ENCODE data around the gene ARRDC5.
"Not testable (repeated sequence)": the region's sequence is repeated elsewhere in the genome, so short reads cannot be mapped to it uniquely, and the experiment has no call there.

ARRDC5 gene

GRCh38 chr19:4902796-4903195 is at the start of gene ARRDC5:
TSS of gene ARRDC5 (minus strand) at chr19:4902896. CDS start at chr19:4902825, 71 bp downstream.
- DNase-seq (ENCODE audit: low spot score) = no peak

DNA sequence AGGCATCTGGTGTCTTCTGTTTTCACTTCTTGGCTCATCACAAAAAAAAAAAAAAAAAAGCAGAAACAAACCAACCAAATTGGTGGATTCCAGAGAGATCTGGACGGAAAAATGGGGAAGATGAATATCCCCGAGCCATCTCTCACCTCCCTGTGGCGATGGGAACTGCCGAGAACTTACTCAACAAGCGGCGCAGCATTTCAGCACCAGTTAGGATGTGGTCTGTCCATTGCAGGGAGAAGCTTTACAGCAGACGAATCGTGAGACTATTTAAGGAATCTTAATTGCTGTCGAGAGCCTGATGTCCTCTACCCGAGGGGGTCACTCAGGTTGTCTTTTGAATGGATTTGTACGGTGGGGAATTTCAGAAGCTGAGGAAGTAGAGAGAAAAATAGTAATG is 49.0 kb upstream of the ARRDC5 start:
- no peak for DNase-seq (ENCODE audit: low spot score)

DNA sequence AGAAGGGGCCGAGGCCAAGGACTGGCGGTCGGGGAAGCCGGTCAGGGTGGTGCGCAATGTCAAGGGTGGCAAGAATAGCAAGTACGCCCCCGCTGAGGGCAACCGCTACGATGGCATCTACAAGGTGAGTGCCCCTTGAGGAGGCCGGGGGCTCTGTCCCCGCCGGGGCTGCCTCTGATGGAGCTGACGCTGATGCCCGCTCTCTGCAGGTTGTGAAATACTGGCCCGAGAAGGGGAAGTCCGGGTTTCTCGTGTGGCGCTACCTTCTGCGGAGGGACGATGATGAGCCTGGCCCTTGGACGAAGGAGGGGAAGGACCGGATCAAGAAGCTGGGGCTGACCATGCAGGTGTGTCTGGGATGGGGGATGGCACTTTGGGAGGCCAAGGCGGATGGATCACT is 48.0 kb upstream of the ARRDC5 start:
- not testable (repeated sequence) for DNase-seq (ENCODE audit: low spot score)

DNA sequence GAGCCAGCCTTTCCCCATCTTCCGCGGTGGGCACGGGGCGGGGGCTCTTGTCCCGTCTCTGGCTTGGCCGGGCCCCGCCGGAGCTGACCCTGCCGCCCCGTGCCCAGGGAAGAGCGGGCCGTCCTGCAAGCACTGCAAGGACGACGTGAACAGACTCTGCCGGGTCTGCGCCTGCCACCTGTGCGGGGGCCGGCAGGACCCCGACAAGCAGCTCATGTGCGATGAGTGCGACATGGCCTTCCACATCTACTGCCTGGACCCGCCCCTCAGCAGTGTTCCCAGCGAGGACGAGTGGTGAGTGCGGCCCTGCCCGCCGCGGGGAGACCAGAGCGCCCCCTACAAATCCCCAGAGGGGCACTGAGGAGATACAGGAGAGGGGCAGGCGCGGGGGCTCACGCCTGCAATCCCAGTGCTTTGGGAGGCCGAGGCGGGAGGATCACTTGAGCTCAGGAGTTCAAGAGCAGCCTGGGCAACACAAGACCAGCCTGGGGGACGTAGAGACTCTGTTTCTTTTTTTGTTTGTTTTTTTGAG is 39.0 kb upstream of the ARRDC5 start:
- not testable (repeated sequence) for DNase-seq (ENCODE audit: low spot score)

DNA sequence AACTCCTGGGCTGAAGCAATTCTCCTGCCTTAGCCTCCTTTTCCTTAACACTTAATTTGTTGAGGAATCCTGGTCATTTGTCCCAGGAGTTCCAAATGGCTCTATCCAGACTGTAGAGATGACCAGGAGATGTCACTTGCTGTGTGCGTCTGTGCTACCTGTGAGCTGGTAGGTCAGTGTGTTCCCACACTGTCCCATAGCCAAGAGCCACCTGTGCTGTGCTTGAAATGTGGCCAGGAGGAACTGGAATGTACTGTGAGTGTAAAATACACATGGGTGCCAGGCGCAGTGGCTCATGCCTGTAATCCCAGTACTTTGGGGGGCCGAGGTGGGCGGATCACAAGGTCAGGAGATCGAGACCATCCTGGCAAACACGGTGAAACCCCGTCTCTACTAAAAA is 36.8 kb upstream of the ARRDC5 start:
- DNase-seq (ENCODE audit: low spot score) = no peak

- not testable (repeated sequence) for DNase-seq (ENCODE audit: low spot score)
These were observed 35.8 kb upstream of the ARRDC5 start for GRCh38 chr19:4938461-4938860.

DNA sequence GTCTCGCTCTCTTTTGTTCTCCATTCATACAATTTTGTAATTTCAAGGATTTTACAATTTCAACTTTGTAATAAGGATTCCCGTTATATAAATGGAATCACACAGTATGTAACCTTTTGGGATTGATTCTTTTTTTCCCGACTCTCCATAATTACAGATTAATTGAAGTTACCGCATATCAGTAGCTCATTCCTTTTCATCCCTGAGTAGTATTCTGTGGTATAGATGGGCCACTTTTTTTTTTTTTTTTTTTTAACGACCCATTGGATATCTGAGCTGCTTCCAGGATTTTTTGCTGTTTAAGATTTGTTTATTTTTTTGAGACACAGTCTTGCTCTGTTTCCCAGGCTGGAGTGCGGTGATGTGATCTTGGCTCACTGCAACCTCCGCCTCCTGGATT is 34.4 kb upstream of the ARRDC5 start:
- no peak for DNase-seq (ENCODE audit: low spot score)

GRCh38 chr19:4935444-4935843 is 32.7 kb upstream of the ARRDC5 start:
- DNase-seq (ENCODE audit: low spot score) = no peak

DNA sequence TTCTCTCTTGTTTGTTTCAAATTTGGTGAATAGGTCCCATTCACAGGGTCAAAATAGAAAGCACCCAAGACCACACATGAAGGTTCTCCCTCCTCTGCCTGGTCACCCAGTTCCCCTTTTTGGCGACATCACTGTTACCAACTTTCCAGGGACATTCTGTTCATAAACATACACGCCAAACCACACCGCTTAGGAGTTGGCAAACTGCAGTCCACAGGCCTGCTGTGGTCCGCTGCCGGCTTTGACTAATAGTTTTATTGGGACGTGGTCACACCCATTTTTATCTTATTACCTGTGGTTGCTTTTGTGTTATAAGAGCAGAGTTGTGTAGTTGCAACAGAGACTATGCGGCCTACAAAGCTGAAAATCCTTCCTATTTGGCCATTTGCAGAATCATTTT is 30.8 kb upstream of the ARRDC5 start:
- DNase-seq (ENCODE audit: low spot score) = no peak

- no peak for DNase-seq (ENCODE audit: low spot score)
These were observed 30.0 kb upstream of the ARRDC5 start for GRCh38 chr19:4932711-4933110.

- no peak for DNase-seq (ENCODE audit: low spot score)
These were observed 28.0 kb upstream of the ARRDC5 start for GRCh38 chr19:4930664-4931063.

DNA sequence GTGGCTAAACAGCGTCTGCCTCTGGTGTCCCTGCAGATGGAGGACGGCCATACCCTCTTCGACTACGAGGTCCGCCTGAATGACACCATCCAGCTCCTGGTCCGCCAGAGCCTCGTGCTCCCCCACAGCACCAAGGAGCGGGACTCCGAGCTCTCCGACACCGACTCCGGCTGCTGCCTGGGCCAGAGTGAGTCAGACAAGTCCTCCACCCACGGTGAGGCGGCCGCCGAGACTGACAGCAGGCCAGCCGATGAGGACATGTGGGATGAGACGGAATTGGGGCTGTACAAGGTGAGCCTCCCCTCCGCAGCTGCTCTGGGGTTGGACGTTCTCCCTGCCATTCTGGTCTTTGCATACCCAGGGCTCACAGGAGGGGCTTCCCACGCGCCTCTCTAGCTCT is 26.5 kb upstream of the ARRDC5 start:
- DNase-seq (ENCODE audit: low spot score) = no peak

DNA sequence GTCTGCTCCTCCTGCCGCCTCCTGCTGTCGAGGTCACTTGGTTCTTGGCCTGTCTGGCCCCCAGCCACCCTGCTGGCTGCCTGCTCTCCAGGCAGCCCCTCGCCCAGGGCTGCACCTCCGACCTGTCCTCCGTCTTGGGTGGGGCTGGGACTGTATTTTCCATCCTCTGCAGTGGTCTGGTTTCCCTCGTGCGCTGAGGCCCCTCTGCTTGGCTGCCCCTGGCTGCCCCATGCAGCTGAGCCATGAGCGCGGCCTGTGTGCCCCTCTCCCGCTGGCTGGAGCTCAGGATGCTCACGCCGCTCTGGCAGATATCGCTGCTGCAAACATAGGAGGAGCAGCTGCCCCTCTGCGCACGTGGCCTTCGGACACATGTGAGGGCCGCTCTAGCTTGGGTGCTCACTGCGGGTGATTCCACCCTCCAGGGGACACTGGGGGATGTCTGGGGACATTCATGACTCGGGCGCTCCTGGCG is 20.6 kb upstream of the ARRDC5 start:
- no peak for DNase-seq (ENCODE audit: low spot score)

- DNase-seq (ENCODE audit: low spot score) = no peak
These were observed 20.0 kb upstream of the ARRDC5 start for GRCh38 chr19:4922530-4923275.

- DNase-seq (ENCODE audit: low spot score) = no peak
These were observed 13.8 kb upstream of the ARRDC5 start for GRCh38 chr19:4916292-4917082.

DNA sequence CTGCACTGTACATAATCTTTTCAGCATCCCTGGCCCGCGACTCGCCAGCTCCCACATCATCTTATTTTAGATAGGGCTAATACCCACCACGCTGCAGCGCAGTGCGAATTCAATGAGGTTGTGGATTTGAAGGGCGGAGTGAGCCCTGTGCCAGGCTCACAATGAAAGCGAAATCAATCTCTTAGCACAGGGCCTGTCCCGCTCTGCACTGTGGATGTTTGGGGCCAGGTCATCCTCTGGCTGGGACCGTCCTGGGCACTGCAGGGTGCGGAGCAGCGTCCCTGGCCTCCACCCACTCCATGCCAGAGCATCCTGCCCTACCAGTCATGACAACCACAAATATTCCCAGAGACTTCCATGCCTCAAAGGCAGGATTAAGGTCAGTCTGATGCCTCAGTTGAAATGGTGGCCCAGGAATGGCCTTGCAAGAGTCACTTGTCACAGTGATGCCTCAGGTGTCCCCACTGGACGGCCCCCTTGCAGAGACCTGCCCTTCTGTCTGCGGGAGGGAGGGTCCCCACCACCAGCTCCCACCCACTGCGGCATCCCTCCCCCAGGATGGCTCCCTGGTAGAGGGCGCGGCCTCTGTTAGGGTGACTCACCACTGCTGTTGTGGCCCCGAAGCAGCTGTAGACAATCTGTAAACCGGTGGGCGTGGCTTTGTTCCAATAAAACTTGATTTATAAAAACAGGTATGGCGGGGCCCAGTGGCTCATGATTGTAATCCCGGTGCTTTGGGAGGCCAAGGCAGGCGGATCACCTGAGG is 12.2 kb upstream of the ARRDC5 start:
- DNase-seq (ENCODE audit: low spot score) = peak; percentile 67

- no peak for DNase-seq (ENCODE audit: low spot score)
These were observed 11.5 kb upstream of the ARRDC5 start for GRCh38 chr19:4913996-4914735.

DNA sequence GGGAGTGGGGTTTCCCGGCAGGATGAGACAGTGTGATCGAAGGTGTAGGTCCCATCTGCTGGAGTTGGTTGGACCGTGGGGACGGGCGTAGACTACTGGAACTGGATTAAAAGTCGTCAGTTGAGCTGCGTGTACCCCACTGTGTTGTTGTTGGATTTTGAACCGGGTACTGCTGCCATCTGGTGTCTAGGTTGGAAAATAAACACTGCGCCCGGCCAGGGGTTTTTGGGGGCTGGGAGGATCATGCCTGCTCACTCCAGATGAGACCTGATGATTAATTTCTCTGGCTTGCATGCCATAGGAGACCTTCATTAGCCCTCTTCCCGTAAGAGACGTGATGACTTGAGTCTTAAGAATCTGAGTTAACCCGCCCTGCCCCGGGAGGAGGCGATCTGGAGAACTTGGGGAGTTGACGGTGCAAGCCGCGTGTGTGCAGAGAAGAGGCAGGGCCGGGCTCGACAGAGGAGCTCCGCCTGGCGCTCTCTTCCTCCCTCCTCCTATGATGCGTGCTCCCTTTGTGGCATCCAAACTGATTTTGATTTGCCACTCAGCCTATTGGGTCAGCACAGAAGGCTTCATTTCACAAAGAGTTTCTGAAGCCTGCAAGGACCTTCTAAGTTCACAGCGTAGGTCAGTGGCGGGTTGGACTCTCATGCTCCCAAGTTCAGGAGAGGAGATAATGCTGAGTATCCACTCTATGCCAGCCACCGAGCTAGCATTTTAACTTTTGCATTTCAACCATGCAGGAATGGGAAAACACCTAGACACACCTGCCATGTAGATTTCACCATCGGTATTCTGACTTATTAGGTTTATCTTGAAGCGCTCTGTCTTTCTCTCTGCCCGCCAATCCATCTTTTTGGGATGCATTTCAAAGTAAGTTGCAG is 9.3 kb upstream of the ARRDC5 start:
- peak; percentile 69 for DNase-seq (ENCODE audit: low spot score)

DNA sequence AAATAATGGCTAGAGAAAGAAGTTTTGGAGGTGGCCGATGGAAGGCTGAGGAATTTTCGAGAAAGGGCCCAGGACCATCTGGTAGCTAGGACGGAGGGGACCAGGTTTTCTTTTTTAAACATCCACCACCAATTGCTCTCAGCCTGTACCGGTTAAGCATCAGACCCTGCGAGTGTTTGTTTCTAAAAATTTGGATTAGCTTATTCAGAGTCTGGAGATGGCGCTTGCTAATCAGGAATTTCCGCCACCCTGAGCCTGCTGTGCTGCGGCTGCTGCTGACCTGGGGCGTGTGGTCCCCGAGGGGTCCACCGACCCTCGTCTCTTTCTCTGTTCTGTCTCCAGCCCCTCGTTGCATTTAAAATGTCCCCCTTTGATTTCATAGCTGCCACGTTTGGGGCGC is 8.6 kb upstream of the ARRDC5 start:
- DNase-seq (ENCODE audit: low spot score) = no peak

DNA sequence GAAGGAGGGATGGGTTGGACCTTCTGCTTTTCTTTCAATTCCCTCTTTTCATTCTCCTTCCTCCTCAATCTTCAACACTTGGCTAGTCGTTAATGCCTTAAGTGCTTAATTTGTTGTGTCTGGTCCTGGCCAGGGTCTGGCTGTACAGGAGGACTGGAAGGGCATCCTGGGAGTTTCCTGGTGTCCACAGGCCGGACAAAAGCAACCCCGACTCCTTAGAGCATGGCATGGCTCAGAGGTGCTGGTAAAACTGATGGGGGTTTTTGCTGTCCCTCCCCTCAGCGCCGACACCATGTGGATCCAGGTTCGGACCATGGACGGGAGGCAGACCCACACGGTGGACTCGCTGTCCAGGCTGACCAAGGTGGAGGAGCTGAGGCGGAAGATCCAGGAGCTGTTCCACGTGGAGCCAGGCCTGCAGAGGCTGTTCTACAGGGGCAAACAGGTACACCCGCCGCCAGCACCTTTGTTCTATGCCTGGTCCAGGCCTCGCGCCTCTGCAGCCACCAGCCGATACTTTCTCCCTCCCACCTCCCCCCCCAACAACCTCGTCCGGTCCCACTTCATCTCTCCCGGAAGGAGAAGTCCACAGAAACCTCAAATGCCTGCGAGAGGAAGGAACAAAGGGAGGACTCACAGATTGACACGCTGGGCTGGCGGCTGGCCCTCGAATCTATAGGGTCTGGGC is 8.0 kb upstream of the ARRDC5 start:
- DNase-seq (ENCODE audit: low spot score) = peak; percentile 77

Data from COLO829 (cell line).